Esophagus squamous epithelium (tissue), 5 donors: Measurements from ENCODE around the gene METTL18. TPM values are rescaled to one million over a fixed set of nuclear protein-coding genes. Genes with fewer than 3 reads are reported as not detected.

ENCODE experiments used
- DNase-seq: peaks from one replicate; lab custom pipeline; 2025; lab: John Stamatoyannopoulos, UW
- H3K27ac ChIP-seq, 4 donors: fragments of 200-600 bp; sonication (generic); one replicate each; pipeline ENCODE4 v1.5.1; 2016 to 2019; ENCODE audit warnings: mild to moderate bottlenecking in 1 of 4
- H3K27me3 ChIP-seq, 4 donors: fragments of 200-600 bp; sonication (generic); 1 replicate in 3 of 4; 2 replicates in 1 of 4; pipeline versions ENCODE4 v1.5.1 to v1.6.0; 2017 to 2021; ENCODE audit warnings: antibody characterized with exemption in 1 of 4
- H3K36me3 ChIP-seq, 3 donors: fragments of 200-600 bp; sonication (generic); one replicate each; pipeline ENCODE4 v1.5.1; 2016 to 2019
- H3K4me1 ChIP-seq, 3 donors: fragments of 200-600 bp; sonication (generic); one replicate each; pipeline ENCODE4 v1.5.1; 2017 to 2019
- H3K4me3 ChIP-seq, 4 donors: fragments of 200-600 bp; sonication (generic); 1 replicate in 3 of 4; 2 replicates in 1 of 4; pipeline ENCODE4 v1.5.1; 2016 to 2019; ENCODE audit warnings: mild to moderate bottlenecking in 2 of 4, moderate library complexity in 1 of 4
- H3K9me3 ChIP-seq, 3 donors: fragments of 200-600 bp; sonication (generic); one replicate each; pipeline ENCODE4 v1.5.1; 2016 to 2019
- CTCF ChIP-seq, 6 experiments: fragments of 450-650 bp in 4 of 6; fragments of 200-600 bp in 2 of 6; sonication (generic) in 2 of 6; IDR thresholded peaks; one replicate each; pipeline ENCODE4 v1.5.1; 2016 to 2019; ENCODE audit warnings: antibody characterized with exemption in 6 of 6, mild to moderate bottlenecking in 4 of 6, moderate library complexity in 4 of 6
- POLR2A ChIP-seq, 4 donors: fragments of 450-650 bp; IDR thresholded peaks; one replicate each; pipeline ENCODE4 v1.6.1; 2017; ENCODE audit warnings: antibody characterized with exemption in 4 of 4, mild to moderate bottlenecking in 4 of 4, moderate library complexity in 3 of 4
- WGBS, 2 donors: methylation state at CpG; one replicate each; pipeline ENCODE4 v1.1.5; 2018; 5-methylcytosine and 5-hydroxymethylcytosine counted together
- intact Hi-C: fragments of 100-400 bp; cut with DNase I; formaldehyde crosslinking; loops from one replicate; pipeline ENCODE4 v1.15.0; 2022
- total RNA-seq, 4 donors: library from RNA; depleted of rRNA; stranded (reverse); fragments of >200 nt; gene quantifications; one replicate each; pipeline ENCODE4 v1.1.0, GENCODE V29; 2016
- donor health status: DM: yes; HTN: yes; CAD: no.

The METTL18 gene
- total RNA-seq, 4 donors from 2014 or later: 4.3 to 12.1 (median 6.4) TPM

GRCh38 chr1:169764919-169765318, 29.8 kb downstream of the METTL18 start:
- no peak for TF ChIP-seq POLR2A (IDR thresholded peaks at IDR 0.05)
- no peak for TF ChIP-seq CTCF (IDR thresholded peaks at IDR 0.05)
- Histone ChIP-seq H3K36me3 (no peaks in the 10 kb centered on the region), H3K4me1 (no peaks in the 10 kb centered on the region), H3K27me3 (no peaks in the 10 kb centered on the region), H3K4me3 (no peak overlapping the region), H3K9me3 (no peaks in the 10 kb centered on the region), H3K27ac (no peak overlapping the region)
- no peak for DNase-seq
- WGBS, 2 donors: 47 to 54% methylated on average over 1 of the region's 1 CpG
- intact Hi-C loops: no loop called here

GRCh38 chr1:169762699-169763098, 32.0 kb downstream of the METTL18 start:
- no peaks in the 10 kb centered on the region for H3K9me3 ChIP-seq
- H3K36me3 ChIP-seq: no peaks in the 10 kb centered on the region
- intact Hi-C loops: no loop called here
- no peak overlapping the region for H3K27ac ChIP-seq
- WGBS, 2 donors: 85 to 86% methylated on average over 1 of the region's 1 CpG
- no peak overlapping the region for H3K4me3 ChIP-seq
- no peak for TF ChIP-seq POLR2A (IDR thresholded peaks at IDR 0.05)
- TF ChIP-seq CTCF (IDR thresholded peaks at IDR 0.05): no peak
- H3K4me1 ChIP-seq: no peaks in the 10 kb centered on the region
- DNase-seq: no peak
- H3K27me3 ChIP-seq: no peaks in the 10 kb centered on the region

- H3K27me3 ChIP-seq: no peaks in the 10 kb centered on the region
- no peak overlapping the region for H3K4me3 ChIP-seq
- intact Hi-C loops: no loop called here
- no peak overlapping the region for H3K27ac ChIP-seq
- no peak for DNase-seq
- no peak for TF ChIP-seq POLR2A (IDR thresholded peaks at IDR 0.05)
- TF ChIP-seq CTCF (IDR thresholded peaks at IDR 0.05): no peak
- WGBS, 2 donors: 69 to 81% methylated on average over 3 of the region's 3 CpGs
- no peaks in the 10 kb centered on the region for H3K4me1 ChIP-seq
- no peaks in the 10 kb centered on the region for H3K36me3 ChIP-seq
- H3K9me3 ChIP-seq: no peaks in the 10 kb centered on the region
These were observed 35.7 kb downstream of the METTL18 start for GRCh38 chr1:169759038-169759437.

GRCh38 chr1:169753549-169753948, 41.2 kb downstream of the METTL18 start:
- TF ChIP-seq POLR2A (IDR thresholded peaks at IDR 0.05) (no peak), CTCF (IDR thresholded peaks at IDR 0.05) (no peak)
- H3K4me3 ChIP-seq: no peak overlapping the region
- WGBS, 2 donors: 67 to 68% methylated on average over 4 of the region's 4 CpGs
- no peaks in the 10 kb centered on the region for H3K36me3 ChIP-seq
- H3K27me3 ChIP-seq: no peaks in the 10 kb centered on the region
- H3K9me3 ChIP-seq: no peaks in the 10 kb centered on the region
- no peak for DNase-seq
- H3K27ac ChIP-seq: no peak overlapping the region
- intact Hi-C loops: no loop called here
- H3K4me1 ChIP-seq: no peaks in the 10 kb centered on the region

- no peaks in the 10 kb centered on the region for H3K9me3 ChIP-seq
These were observed 44.7 kb downstream of the METTL18 start for GRCh38 chr1:169750041-169750440.

More at GRCh38 chr1:169750041-169750440, 44.7 kb downstream of the METTL18 start:
- H3K27me3 ChIP-seq: no peaks in the 10 kb centered on the region
- DNase-seq: no peak
- 80 to 90% methylated on average over 1 of the region's 1 CpG for WGBS, 2 donors
- no peaks in the 10 kb centered on the region for H3K36me3 ChIP-seq
- intact Hi-C loops: no loop called here
- H3K4me3 ChIP-seq: no peak overlapping the region
- H3K4me1 ChIP-seq: no peaks in the 10 kb centered on the region
- no peak for TF ChIP-seq CTCF (IDR thresholded peaks at IDR 0.05)
- no peak for TF ChIP-seq POLR2A (IDR thresholded peaks at IDR 0.05)
- no peak overlapping the region for H3K27ac ChIP-seq
